H1 (cell line): Measurements from ENCODE around the gene TCP11. TPM values are rescaled to one million over a fixed set of nuclear protein-coding genes. Genes with fewer than 3 reads are reported as not detected.

ENCODE experiments used
- CTCF ChIA-PET: fragments of 300-600 bp; sonication (Branson Sonifier 250); formaldehyde crosslinking; loops from one replicate; lab custom pipeline; 2021; ENCODE audit not compliant: partially characterized antibody; lab: Charles Lee
- POLR2A ChIA-PET: fragments of 300-600 bp; sonication (Branson Sonifier 250); formaldehyde crosslinking; loops from one replicate; lab custom pipeline; 2021; ENCODE audit warnings: inconsistent platforms; ENCODE audit not compliant: partially characterized antibody; lab: Charles Lee
- DNase-seq, 2 experiments: peaks; one replicate each; pipeline versions ENCODE4 v3.0.0 to v3.0.0-alpha.2; 2010 to 2022; ENCODE audit warnings: low spot score in 2 of 2, low read depth in 1 of 2, mixed read lengths in 1 of 2
- FAIRE-seq: peaks from 2 replicates; lab custom pipeline; 2011; peaks lifted over from hg19 to GRCh38; lab: Jason Lieb, UNC
- H2AFZ ChIP-seq: 2 replicates; pipeline ENCODE4 v1.8.1; 2012; ENCODE audit warnings: low read length, inconsistent platforms
- H2AK5ac ChIP-seq: 2 replicates; pipeline ENCODE4 v1.6.1; 2013; ENCODE audit warnings: low read depth, low read length
- H2BK120ac ChIP-seq: replicated peaks from 2 replicates; pipeline ENCODE3; 2013; ENCODE audit warnings: low read depth, low read length, inconsistent platforms
- H2BK12ac ChIP-seq: 2 replicates; pipeline ENCODE4 v1.6.1; 2013; ENCODE audit warnings: low read depth, low read length
- H2BK15ac ChIP-seq: 2 replicates; pipeline ENCODE4 v1.6.1; 2013; ENCODE audit warnings: low read length
- H2BK20ac ChIP-seq: 2 replicates; pipeline ENCODE4 v1.6.1; 2013; ENCODE audit warnings: low read length
- H2BK5ac ChIP-seq: 2 replicates; pipeline ENCODE4 v1.6.1; 2013; ENCODE audit warnings: low read depth, low read length
- H3K14ac ChIP-seq: 2 replicates; pipeline ENCODE4 v1.6.1; 2013; ENCODE audit warnings: inconsistent platforms; ENCODE audit not compliant: insufficient read length
- H3K18ac ChIP-seq: 2 replicates; pipeline ENCODE4 v1.6.1; 2013; ENCODE audit warnings: low read length; ENCODE audit errors: extremely low read depth
- H3K23ac ChIP-seq: 2 replicates; pipeline ENCODE4 v1.6.1; 2013; ENCODE audit warnings: inconsistent platforms; ENCODE audit not compliant: insufficient read length
- H3K23me2 ChIP-seq: 2 replicates; pipeline ENCODE4 v1.6.1; 2013; ENCODE audit warnings: low read depth, low read length
- H3K27ac ChIP-seq: 2 replicates; pipeline ENCODE4 v1.6.1; 2011; ENCODE audit warnings: low read depth, low read length, inconsistent platforms
- H3K27me3 ChIP-seq, 4 experiments: replicated peaks in 1 of 4; 1 replicate in 1 of 4; 2 replicates in 3 of 4; pipeline versions ENCODE4 v1.6.1 to v1.8.1; 2011 to 2013; ENCODE audit warnings: low read length in 3 of 4, mild to moderate bottlenecking in 3 of 4, inconsistent platforms in 2 of 4, mixed read lengths in 2 of 4, moderate library complexity in 1 of 4; ENCODE audit not compliant: control insufficient read depth in 3 of 4, insufficient read depth in 3 of 4; ENCODE audit errors: extremely low read depth in 1 of 4
- H3K36me3 ChIP-seq, 4 experiments: 2 replicates each; pipeline versions ENCODE4 v1.6.1 to v1.8.1; 2011 to 2013; ENCODE audit warnings: mild to moderate bottlenecking in 4 of 4, low read length in 3 of 4, moderate library complexity in 2 of 4, control low read depth in 1 of 4, inconsistent platforms in 1 of 4; ENCODE audit not compliant: insufficient read depth in 4 of 4, control insufficient read depth in 2 of 4
- H3K4ac ChIP-seq: replicated peaks from 2 replicates; pipeline ENCODE3; 2013; ENCODE audit warnings: low read length, low read depth, mixed read lengths, inconsistent platforms; ENCODE audit not compliant: insufficient read length
- H3K4me1 ChIP-seq, 4 experiments: replicated peaks in 1 of 4; 1 replicate in 1 of 4; 2 replicates in 3 of 4; pipeline versions ENCODE4 v1.6.1 to v1.8.1; 2011 to 2013; ENCODE audit warnings: low read length in 3 of 4, inconsistent platforms in 2 of 4, mixed read lengths in 1 of 4; ENCODE audit not compliant: insufficient read depth in 4 of 4, control insufficient read depth in 3 of 4
- H3K4me2 ChIP-seq, 2 experiments: 2 replicates each; pipeline versions ENCODE4 v1.6.1 to v1.8.1; 2011 to 2013; ENCODE audit warnings: low read depth in 2 of 2, low read length in 2 of 2, control low read depth in 1 of 2, inconsistent platforms in 1 of 2, mild to moderate bottlenecking in 1 of 2; ENCODE audit not compliant: insufficient read depth in 1 of 2
- H3K4me3 ChIP-seq, 4 experiments: fragments of 200-600, 300-600 bp in 1 of 4; sonication (generic), shearing (Covaris generic), sonication (Bioruptor Twin) in 1 of 4; 2 replicates each; pipeline versions ENCODE4 v1.5.1 to v1.8.1; 2011 to 2016; ENCODE audit warnings: low read length in 4 of 4, low read depth in 3 of 4, control low read depth in 2 of 4, inconsistent platforms in 2 of 4, mild to moderate bottlenecking in 2 of 4, mixed read lengths in 1 of 4, moderate library complexity in 1 of 4; ENCODE audit not compliant: insufficient read depth in 2 of 4; ENCODE audit errors: extremely low read depth in 1 of 4
- H3K56ac ChIP-seq: replicated peaks from 2 replicates; pipeline ENCODE3; 2013; ENCODE audit warnings: low read depth, mild to moderate bottlenecking, mixed read lengths, low read length, inconsistent platforms; ENCODE audit not compliant: insufficient read length
- H3K79me1 ChIP-seq: 2 replicates; pipeline ENCODE4 v1.6.1; 2013; ENCODE audit warnings: low read depth, low read length, control low read depth
- H3K79me2 ChIP-seq, 2 experiments: 2 replicates each; pipeline versions ENCODE4 v1.6.1 to v1.8.1; 2012 to 2013; ENCODE audit warnings: low read length in 2 of 2, mild to moderate bottlenecking in 2 of 2, inconsistent platforms in 1 of 2; ENCODE audit not compliant: insufficient read depth in 2 of 2, control insufficient read depth in 1 of 2
- H3K9ac ChIP-seq, 4 experiments: replicated peaks in 1 of 4; 1 replicate in 1 of 4; 2 replicates in 3 of 4; pipeline versions ENCODE4 v1.6.1 to v1.8.1; 2011 to 2013; ENCODE audit warnings: low read depth in 3 of 4, low read length in 3 of 4, control low read depth in 2 of 4, mild to moderate bottlenecking in 2 of 4, moderate library complexity in 2 of 4, inconsistent platforms in 1 of 4; ENCODE audit errors: extremely low read depth in 1 of 4
- H3K9me3 ChIP-seq, 2 experiments: 2 replicates each; pipeline versions ENCODE4 v1.6.1 to v1.8.1; 2012 to 2013; ENCODE audit warnings: mild to moderate bottlenecking in 2 of 2, moderate library complexity in 2 of 2, control low read depth in 1 of 2, inconsistent platforms in 1 of 2, low read depth in 1 of 2, low read length in 1 of 2, mixed read lengths in 1 of 2; ENCODE audit not compliant: insufficient read depth in 2 of 2
- H4K20me1 ChIP-seq, 2 experiments: replicated peaks in 1 of 2; 2 replicates each; pipeline versions ENCODE3 to v1.8.1; 2011 to 2013; ENCODE audit warnings: inconsistent platforms in 2 of 2, low read length in 2 of 2, mild to moderate bottlenecking in 1 of 2; ENCODE audit not compliant: insufficient read depth in 2 of 2, control insufficient read depth in 1 of 2
- H4K5ac ChIP-seq: 2 replicates; pipeline ENCODE4 v1.6.1; 2013; ENCODE audit warnings: low read length, low read depth, mixed read lengths, inconsistent platforms; ENCODE audit not compliant: insufficient read length
- H4K8ac ChIP-seq: 2 replicates; pipeline ENCODE4 v1.8.0; 2013; ENCODE audit warnings: mild to moderate bottlenecking, moderate library complexity, low read length, inconsistent platforms; ENCODE audit not compliant: insufficient read depth; ENCODE audit errors: extremely low read depth
- H4K91ac ChIP-seq: replicated peaks from 2 replicates; pipeline ENCODE3; 2013; ENCODE audit warnings: low read length, mixed read lengths, inconsistent platforms; ENCODE audit not compliant: insufficient read length
- ATF3 ChIP-seq: IDR thresholded peaks from 2 replicates; pipeline ENCODE4 v1.6.1; 2011; ENCODE audit warnings: low read depth, mild to moderate bottlenecking, low read length; ENCODE audit not compliant: insufficient read depth
- EZH2 ChIP-seq: fragments of 200-600 bp; sonication (generic); IDR thresholded peaks from 2 replicates; pipeline ENCODE4 v1.7.1; 2012; ENCODE audit warnings: low read depth, mild to moderate bottlenecking, moderate library complexity, low read length, inconsistent platforms; ENCODE audit not compliant: severe bottlenecking
- KDM1A ChIP-seq: fragments of 200-600, 300-600 bp; sonication (generic); IDR thresholded peaks from 2 replicates; pipeline ENCODE4 v1.7.1; 2016; ENCODE audit warnings: mild to moderate bottlenecking, low read length, borderline replicate concordance
- TEAD4 ChIP-seq: IDR thresholded peaks from 2 replicates; pipeline ENCODE4 v1.6.1; 2012; ENCODE audit warnings: low read depth, low read length, inconsistent platforms, mixed read lengths
- WGBS, 2 experiments: shearing (Covaris generic) in 1 of 2; methylation state at CpG; one replicate each; pipeline versions ENCODE4 v1.1.6 to v1.1.7; 2013 to 2015; ENCODE audit warnings: low lambda C conversion rate in 2 of 2, mixed read lengths in 2 of 2, inconsistent platforms in 1 of 2, low coverage in 1 of 2, missing lambda C conversion rate in 1 of 2; ENCODE audit not compliant: insufficient replicate concordance in 2 of 2, insufficient coverage in 1 of 2, insufficient read length in 1 of 2; ENCODE audit errors: extremely low coverage in 1 of 2, missing lambda C conversion rate in 1 of 2; 5-methylcytosine and 5-hydroxymethylcytosine counted together
- polyA plus RNA-seq, 7 experiments: library from polyadenylated mRNA; depleted of rRNA in 3 of 7; stranded (reverse) in 5 of 7; unstranded in 2 of 7; fragments of >200 nt in 5 of 7; fragments of 200-250 nt in 2 of 7; gene quantifications; 1 replicate in 5 of 7; 2 replicates in 1 of 7; 4 replicates in 1 of 7; pipeline versions ENCODE4 v1.2.1 to v1.2.3, GENCODE V29; 2011 to 2013; ENCODE audit warnings: missing spikeins in 2 of 7, mixed read lengths in 2 of 7
- total RNA-seq: library from RNA; stranded (reverse); fragmentation: NEBNext Ultra II Directional; extraction: Animal tissue kit (Norgen Biotek cat#: 25700); gene quantifications from 2 replicates; pipeline ENCODE4 v1.2.1, GENCODE V29; 2021

TCP11 gene
- total and polyA plus RNA-seq, 2 of the 8 experiments (the other 6 are each of a cell fraction or from before 2014, with no cell fraction given) = 0.11 TPM; not detected in 1

- H4K91ac ChIP-seq = no peak overlapping the region
- no peaks in the 10 kb centered on the region for H3K27me3 ChIP-seq
- H2AFZ ChIP-seq = no peak overlapping the region
- no peak overlapping the region for H3K4ac ChIP-seq
- 0 out of 2 replicates have a peak overlapping the region, but pooled peaks have one; percentile 17 for H3K27ac ChIP-seq
- no peak overlapping the region for H4K8ac ChIP-seq
- no peaks in the 10 kb centered on the region for H3K23me2 ChIP-seq
- H3K9me3 ChIP-seq = no peaks in the 10 kb centered on the region
- CTCF ChIA-PET = interaction anchor here (0.5 to 4.8 kb wide), 9 partner anchors 18 to 339 kb away, joined by 3 to 20 read pairs (median 4); no protein-coding TSS in a partner anchor
- H3K23ac ChIP-seq = no peak overlapping the region
- peak in 1 of 2 experiments; percentile 35 for DNase-seq
- H2BK5ac ChIP-seq = no peak overlapping the region
- no peak overlapping the region for H3K9ac ChIP-seq
- H3K18ac ChIP-seq = no peak overlapping the region
- TF ChIP-seq EZH2 (no peak), TEAD4 (0 out of 2 replicates have a peak, but pooled peaks have one; percentile 38), ATF3 (no peak), KDM1A (no peak)
- 93% methylated on average over 5 of the region's 5 CpGs; no CpG with 5 or more reads in 1 of the 2 experiments for WGBS, 2 experiments
- H3K4me3 ChIP-seq = no peak overlapping the region
- no peak overlapping the region for H2BK15ac ChIP-seq
- POLR2A ChIA-PET = interaction anchor here (1.2 kb wide), 1 partner anchor 74 kb away, joined by 4 read pairs; no protein-coding TSS in a partner anchor
- no peak overlapping the region for H3K14ac ChIP-seq
- H3K36me3 ChIP-seq = peaks cover 0 to 5% (median 2%) of the 10 kb centered on the region in 4 experiments; a peak in 4 of 8 replicates
- FAIRE-seq = no peak
- no peaks in the 10 kb centered on the region for H4K20me1 ChIP-seq
- no peaks in the 10 kb centered on the region for H3K79me2 ChIP-seq
- no peaks in the 10 kb centered on the region for H3K79me1 ChIP-seq
- peaks cover 0 to 8% (median 3%) of the 10 kb centered on the region in 4 experiments; a peak in 6 of 7 replicates for H3K4me1 ChIP-seq
- no peak overlapping the region for H4K5ac ChIP-seq
- no peak overlapping the region for H3K56ac ChIP-seq
- H3K4me2 ChIP-seq = no peak overlapping the region
- H2BK20ac ChIP-seq = no peak overlapping the region
- H2BK12ac ChIP-seq = no peak overlapping the region
- H2BK120ac ChIP-seq = no peak overlapping the region
- H2AK5ac ChIP-seq = no peak overlapping the region
Observed at GRCh38 chr6:35092362-35093117, 48.6 kb downstream of the TCP11 start.
